DMS153 (cell line): ENCODE results near the gene FSHR.

ENCODE experiments used
- DNase-seq: peaks from one replicate; lab custom pipeline; 2025; lab: John Stamatoyannopoulos, UW

The FSHR gene

DNA sequence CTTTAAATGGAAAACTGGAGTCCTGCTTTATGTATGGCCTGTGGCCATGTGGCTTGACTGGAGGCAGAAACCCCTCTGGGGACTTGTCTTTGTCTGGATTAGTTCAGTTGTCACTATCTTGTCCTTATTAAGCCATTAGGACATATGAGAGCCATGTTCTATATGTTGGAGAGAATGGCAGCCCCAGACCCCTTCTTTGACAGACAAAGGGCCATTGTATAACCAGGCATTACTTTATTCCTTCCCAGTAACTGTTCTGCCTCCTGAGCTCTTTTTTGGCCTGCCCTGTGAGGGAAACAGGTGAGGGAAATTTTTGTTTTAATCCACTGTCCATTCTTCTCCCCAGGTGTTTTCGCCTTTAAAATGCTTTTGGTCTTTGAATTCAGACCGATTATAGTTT, 43.3 kb downstream of the FSHR start:
- DNase-seq, result no peak

DNA sequence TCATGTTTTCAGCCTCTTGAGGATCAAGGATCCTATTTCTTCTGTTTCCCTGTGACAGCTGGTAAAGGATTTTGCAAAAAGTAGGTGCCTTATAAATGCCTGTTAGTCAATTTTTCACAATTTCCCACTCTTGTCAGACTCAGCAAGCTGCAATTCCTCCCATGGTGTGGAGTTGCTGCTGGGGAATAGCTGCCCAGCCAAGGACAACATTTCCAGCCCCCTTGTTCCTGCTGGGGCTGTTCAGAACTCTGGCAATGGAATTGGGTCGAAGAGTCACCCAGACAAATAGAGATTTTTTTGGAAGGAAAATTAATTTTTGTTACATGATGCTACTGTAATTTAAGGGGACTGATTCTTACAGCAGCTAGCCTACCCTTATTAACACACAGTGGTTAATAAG, 43.7 kb downstream of the FSHR start:
- DNase-seq, result no peak

DNA sequence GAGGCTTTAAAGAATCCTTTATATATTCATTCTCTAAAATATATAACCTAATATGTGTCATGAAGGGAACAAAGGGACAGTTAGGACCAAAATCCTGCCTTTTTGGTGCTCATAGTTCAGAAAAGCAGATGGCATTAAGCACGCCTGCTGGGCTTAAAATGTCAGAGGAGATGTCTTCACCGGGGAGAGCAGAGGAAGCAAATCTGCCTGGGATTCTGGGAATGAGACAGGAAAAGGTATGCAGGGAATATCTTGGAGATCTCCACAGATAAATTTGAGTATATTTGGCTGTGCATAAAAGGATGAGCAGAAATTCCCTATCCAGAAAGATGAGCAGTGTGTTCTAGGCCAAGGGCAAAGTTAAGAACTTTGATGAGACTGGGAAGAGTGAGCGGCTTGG, 45.5 kb downstream of the FSHR start:
- no peak for DNase-seq

DNA sequence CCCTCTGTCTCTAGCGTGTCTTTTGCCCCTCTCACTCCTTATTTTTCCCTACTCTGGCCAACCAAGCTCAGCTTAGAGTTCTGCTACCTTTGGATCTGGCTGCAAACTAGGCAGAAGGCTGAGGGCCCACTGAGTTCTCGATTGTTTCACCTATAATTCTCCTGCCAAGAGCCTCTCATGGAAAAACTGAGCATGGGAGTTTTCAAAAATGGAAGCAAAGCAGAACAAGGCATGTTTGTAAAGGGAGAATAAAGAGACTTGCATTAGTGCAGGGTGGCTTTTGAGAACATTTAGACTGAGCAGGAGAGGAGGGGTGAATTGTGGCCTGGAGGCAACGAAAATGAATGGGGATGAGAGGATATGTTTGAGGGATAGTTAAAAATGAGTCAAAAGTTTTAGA, 45.9 kb downstream of the FSHR start:
- DNase-seq, result no peak

DNA sequence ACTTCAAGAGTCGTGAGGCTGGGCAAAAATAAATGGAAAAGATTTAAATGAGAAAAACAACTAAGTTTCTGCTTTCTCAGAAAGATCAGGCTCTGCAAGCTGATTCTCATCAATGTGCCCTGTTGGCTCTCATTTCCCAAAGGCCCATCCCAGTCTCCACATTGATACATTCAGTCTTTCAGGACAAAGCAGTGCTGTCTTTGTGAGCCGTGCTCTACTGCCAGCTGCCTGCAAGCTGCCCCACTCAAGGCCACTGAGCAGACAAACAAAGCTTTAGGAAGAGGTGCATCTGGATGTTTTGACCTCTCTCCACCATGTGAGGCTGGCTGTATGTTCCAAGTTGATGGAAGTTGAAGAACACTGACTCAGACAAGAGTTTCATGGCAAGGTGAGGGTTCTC, 48.8 kb downstream of the FSHR start:
- no peak for DNase-seq

DNA sequence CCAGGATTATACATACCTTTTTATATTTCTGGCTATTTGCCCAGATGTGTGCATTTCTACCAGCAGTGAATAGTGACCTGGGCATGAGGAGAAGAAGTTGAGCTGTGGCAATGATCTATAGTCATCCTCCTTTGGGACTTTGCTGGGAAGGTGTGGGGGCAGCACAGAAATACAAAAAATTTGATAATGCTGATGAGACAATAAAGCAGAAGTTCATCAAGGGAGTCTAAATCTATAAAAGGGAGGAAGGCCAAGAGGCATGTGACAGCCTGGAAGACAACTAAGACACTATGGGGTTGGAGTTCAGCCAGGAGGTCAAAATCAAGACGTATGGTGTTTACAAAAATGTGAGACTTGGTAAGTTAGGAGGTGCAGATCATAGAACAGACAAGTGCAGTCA, 52.2 kb downstream of the FSHR start:
- DNase-seq, result no peak

DNA sequence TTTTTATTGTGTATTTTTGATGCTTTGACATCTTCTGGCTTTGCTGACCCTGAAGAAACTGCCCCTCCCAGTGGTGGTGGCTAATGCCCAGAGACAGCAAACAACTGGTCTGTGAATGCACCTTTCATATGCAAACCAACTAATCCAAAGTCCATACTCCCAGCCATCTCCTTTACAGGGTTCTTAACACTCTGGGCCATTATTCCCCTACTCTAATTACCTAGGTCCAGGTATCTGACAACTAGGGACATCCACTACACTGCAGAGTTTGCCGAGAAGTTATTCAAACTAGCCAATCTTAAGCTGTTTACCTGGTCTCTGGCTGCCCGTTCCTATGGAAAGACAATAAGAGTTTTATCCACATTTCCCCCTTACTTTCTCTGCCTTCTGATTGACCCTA, 73.6 kb downstream of the FSHR start:
- no peak for DNase-seq

DNA sequence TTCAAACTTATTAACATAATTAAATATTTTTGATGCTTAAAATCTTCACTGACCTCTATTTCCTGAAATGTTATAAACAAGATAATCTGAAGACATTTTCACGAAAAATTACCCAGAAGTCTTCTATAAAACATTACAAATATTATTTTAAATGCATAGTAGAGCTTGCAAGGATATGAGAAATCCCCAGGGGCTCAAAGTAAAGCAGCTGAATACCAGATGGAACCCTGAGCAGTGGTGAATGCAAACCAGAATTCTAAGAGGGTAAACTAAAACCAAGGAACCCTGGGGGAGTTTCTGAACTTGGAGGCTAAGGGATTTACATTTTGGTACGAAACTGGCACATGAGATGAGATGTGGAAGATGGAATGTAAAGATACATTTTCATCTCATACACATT, 83.6 kb downstream of the FSHR start:
- DNase-seq, result no peak

DNA sequence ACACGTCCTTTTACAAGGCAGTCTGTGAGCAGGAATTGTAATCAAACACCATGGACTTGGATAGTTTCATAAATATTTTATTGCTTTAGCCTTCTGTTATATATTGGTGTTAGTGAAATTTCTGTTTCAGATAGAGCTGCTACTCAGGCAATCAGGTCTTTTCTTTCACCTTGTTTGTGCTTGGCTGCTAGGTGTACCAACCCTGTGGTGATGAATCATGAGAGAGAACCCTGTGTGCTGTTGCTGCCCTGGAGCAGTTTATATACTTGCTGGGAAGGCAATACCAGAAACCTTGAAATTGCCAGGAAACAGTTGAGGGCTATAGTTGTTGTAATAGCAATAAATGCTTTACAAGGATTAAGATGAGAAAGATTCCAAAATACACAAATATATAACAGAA, 84.5 kb downstream of the FSHR start:
- no peak for DNase-seq

DNA sequence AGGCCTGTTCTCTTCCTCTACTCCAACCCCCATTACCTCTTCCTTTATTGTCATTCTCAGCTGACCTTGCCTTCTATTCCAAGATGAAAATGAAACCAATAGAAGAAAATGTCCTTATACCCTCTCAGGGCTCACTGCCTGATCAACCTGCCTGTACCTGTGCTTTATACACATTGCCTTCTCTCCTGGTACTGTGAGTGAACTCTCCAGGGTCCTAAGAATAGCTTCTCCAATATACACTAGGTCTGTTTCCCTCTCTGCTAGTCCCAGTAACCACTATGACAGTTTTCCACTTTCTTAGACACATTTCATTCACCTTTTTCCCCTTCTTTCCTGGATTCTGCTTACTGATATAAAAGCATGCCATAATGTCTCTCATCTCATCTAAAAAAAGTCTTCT, 85.7 kb downstream of the FSHR start:
- no peak for DNase-seq

DNA sequence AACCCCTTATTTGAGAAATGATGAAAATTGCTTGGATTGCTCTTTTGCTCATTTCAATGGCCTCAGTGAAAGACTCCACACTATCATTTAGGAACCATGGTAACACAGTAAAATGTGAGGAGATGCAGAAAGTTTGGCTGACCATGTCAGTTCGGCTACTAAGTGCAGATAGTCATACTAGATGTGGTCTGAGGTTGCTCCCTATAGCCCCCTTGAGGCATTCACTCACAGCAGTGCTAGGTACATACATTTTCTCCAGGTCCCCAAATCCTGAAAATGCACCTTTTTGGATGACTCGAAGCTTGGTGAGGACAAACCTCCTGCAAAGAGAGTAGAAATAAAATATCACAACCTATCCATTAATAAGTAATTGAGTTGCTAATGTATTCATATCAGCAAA, 86.3 kb downstream of the FSHR start:
- DNase-seq, result no peak

DNA sequence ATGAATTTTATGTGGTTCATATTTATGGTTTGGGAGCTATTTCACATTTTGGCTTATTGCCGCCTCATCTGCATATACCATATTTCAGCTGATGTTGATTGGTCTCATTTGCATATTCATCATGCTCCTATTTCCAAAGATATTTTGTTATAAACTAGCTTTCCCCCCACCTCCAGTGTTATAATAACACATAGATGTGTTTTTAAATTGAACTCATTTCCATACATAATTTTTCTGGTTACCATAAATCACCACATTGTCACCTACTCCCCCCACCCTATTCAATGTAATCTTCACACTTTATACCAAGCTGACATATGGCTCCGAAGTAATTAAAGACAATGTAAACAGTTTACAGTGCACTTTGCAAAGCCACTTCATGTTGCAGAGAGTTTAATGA, 101.2 kb downstream of the FSHR start:
- DNase-seq, result no peak

DNA sequence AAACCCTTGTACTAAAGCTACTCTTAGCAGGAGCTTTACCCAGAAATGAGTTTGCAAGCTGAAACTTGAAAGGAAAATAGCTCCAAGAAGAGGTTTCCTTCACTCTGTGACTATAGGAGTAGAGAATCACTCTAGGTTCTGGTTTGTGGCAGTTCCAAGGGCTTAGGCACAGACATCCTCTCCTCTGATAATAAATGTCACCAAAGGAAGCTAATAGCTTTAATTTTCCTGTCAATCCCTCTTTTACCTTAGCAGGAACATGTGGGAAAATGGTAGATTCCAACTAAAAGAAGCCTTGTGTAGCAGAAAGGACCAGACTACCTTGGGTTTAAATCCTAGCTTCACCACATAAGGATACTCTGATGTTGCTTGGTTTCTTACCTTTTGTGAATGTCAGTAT, 104.0 kb downstream of the FSHR start:
- DNase-seq, result no peak

DNA sequence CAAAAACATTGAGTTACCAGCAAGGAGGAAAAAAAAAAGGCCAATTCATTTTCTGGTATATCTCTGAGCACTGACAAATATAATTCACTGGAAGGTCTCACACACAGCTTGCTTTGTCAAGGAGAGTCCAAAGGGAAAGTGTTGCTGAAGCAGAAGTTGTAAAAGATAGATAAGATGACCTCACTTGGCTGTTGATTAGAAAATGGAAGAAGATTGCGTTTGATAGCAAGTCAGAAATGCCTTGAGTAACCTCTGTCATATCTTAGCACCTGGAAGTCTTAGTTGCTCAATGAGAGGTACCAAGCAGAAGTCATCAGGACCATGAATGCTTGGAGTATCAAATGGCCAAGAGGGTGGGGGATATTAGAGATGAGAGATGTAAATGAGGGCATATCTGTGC, 105.2 kb downstream of the FSHR start:
- DNase-seq, result no peak

DNA sequence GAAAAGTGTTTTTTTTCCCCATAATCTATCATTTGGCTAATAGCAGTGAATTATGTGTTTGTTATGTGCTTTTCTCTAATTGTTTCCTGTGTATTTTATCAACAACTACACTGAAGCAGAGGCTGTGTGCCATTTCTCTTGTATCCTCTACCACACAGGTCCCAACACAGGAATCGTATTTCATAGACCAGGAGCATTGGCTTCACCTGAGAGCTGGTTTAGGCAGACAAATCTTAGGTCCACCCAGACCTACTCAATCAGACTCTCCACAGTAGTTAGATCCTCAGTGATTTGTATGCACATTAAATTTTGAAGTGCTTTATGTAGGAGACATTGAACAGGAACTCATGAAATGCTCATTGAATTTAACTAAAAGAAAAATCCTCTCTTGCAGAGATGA, 109.2 kb downstream of the FSHR start:
- DNase-seq, result peak; percentile 13

DNA sequence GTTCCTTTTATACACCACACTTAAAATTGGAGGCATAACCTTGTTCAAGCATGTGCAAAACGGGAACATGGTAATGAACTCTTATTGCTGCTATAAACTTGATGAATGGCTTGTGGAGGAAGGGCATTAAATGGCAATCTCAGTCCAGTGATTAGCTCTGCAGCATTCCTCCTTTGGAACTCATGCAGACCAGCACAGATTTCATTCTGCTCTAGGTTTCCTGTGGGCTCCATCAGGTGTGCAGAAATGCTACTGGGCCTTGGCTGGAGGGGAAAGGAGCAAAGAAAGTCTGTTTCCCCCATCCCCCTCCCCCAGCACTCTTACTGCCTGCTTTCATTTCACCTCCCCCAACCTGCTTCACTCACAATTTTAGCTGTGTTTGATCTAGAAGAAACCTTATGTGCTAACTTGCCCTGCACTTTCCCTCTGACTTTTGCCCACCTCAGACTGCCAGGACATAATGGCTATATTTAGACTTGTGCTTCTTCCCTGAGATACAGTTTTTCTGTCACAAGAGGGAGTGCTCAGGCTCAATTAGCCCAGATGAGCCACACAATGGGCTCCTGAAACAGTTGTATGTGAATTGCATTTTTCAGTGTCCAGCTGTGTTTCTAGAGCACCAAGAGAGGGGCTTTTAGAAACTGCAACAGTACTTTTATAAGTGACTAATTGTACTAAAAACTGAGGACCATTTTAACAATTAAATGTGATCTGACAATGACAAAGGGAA, 109.8 kb downstream of the FSHR start:
- peak; percentile 18 for DNase-seq

DNA sequence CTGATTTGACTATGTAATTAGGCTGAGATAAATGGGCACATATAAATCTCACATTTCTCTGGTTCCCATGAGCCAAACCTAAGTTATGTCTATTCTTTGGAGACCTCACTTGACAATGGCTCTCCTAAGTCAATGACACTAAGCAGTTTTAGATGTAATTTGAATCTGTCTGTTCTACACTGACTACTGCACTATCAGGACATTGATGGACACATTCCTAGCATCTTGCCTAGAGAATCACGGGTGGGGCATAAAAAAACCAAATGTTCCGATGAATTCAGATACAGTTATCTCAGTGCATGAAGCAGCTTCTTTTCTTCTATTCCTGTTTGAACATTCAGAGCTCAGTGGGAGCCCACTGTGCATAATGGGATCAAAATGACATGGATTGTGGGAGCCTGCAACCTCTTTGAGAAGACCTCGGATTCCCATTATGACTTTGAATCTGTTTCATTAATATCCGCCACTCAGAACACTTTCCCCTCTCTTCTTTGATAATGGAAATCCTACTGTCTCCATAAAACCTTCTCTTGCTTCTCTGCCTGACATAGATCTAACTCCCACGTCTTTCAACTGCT, 110.8 kb downstream of the FSHR start:
- no peak for DNase-seq

DNA sequence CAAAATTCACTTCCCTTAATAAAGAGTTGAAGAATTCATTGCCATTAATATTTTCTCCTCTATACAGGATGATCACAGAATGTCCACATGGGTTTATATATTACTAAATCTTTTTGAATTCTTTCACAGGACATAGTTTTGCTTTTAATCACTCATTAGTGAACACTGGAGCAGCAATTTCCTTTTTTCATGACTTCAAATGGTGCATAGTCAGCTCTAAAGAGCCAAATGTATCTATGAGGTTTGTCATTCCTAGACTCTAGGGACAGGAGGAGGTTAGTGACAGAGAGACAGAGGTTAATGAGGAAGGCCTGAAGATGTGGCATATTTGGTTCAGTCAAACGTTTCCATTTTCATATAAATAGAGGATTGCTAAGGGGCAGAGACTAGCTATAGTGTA, 111.8 kb downstream of the FSHR start:
- DNase-seq, result no peak

DNA sequence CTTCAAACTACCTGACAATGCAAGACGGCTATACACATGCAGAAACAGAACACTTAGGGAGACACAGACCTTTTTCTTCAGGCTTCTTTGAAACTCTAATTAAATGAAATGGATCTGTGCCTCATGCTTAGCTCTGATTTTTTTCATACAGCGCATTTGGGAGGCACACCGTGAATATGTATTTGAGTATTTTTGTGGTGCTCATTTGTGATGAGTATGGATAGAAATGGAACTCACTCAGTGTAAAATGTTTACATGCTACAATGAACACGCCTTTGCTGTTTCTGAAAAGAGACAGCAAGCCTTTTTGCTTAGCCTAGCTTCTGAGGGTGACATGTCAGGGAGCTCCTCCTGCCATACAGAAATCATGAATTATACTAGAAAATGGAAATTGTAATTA, 113.3 kb downstream of the FSHR start:
- no peak for DNase-seq

DNA sequence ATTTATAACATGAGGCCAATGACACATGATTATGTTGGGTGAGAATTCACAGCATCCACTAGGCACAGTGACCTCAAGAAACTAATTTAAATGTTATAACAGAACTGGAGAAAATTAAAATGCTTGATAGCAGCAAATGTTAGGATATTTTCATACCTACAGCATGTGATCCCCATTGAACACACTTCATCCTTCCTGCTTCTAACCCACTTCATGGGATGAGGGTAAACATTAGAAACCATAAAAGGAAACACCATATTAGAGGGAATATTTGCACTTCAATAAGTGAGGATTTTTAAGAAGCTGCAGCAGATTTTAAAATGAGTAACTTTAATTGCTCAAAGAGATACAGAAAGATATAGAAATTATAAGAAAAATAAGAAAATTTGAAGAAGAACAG, 117.1 kb downstream of the FSHR start:
- DNase-seq, result peak; percentile 12

DNA sequence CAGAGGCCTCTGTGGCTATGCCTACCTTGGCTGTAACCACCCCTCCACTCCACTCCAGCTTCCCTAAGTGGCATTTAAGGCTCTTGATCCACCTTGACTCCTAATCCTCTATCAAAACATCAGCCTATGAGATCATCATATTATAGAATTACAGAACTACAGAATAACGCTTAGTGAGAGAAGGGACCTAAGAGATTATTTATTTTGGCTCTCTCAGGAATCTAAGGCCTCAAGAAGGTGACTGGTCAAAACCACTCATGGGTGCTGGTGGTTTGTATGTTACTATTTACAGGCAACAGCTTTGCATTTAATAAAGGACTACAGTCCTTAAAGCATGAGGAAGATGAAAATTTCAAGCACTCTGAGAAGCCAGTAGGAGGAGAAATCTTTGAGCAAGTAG, 118.8 kb downstream of the FSHR start:
- no peak for DNase-seq

DNA sequence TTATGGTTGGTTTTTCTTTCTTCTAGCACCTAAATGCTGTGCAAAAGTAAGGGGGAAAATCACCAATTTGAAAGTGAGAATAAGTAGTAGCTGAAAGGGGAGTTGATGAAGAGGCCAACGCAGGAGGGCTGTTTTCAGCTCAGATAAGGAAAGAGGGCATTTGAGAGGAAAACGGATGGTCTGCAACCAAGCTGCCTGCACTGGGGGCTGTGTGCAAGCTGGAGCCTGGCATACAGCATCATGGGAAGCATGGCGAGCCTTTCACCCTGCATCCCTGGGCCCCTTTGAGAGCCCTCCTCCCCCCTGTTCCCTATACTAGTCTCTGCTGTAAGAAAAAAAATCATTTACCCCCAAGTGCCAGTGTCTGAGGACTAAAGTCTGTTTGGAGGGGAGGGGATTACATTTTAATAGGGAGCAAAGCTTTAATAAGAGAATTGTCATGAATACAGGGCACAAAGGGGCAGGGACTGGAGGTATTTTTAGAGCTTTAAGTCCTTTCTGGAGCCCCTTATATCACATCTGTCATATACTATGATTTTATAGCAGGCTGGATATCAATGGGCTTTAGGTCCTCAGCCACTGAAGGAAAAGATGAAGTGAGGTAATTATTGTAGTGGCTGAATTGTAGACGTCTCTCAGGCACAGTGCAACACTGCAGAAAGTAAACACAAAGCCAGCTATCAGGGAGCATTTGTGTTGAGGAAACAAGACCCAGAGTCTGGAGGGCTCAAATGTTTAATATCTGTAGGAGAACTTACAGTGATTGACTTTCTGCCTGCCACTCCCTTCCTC, 120.7 kb downstream of the FSHR start:
- DNase-seq, result no peak

DNA sequence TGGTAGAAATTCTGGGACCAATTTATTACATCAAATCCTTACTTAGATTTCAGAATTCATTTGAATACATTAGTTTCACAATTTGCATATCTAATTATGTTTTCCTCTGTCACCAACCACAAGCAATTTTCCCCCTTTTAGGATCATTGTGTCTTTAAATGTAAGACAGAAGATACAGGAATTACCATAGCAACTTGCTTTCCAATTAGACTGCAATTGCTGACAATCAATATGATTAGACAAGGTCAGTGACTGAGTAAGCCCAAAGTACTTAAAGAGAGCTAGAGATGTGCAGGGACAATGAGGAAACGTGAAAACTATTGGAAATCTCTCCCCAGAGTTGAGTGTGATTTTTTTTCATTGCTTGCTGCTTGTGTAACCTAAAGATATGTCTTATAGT, 121.4 kb downstream of the FSHR start:
- no peak for DNase-seq

DNA sequence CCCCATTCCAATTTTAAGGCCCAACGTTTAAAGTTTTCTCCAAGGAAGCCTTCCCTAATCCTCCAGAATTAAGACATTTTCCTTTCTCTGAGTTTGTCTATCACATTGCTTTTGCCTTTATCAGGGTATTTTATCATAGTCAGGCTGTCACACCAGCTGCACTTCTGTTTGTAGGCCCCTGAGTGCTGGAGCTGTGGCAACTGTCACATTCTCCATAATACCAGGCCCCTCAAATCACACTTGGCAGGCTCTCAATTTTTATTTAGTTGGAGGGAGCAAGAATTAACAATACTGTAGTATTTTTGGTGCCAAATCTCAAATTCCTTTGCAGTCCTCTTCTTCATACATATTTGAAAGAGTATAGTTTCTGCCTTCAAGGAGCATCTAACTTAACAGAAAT, 122.2 kb downstream of the FSHR start:
- no peak for DNase-seq
